Measurements from ENCODE around the gene S100A3.

DNA sequence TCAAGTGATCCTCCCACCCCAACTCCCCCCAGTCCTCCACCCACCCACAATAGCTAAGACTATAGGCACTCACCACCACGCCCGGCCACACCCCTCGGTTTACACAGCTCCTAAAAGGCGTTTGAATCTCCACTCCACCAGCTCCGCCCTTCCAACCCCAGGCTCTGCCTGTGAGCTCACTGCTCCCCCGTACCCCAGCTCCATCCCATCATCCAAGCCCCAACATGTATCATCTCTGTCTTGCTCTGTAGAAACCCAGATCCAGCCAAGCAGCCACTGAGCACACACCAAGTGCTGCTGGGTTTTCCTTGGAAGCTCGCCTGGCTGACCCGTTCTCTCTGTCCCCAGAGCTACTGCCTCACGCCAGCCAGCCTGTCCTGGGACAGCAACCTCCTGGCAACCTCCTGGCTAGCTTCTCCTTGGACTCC, 28.6 kb upstream of the S100A3 start:
- TF ChIP-seq, protein P1, sequence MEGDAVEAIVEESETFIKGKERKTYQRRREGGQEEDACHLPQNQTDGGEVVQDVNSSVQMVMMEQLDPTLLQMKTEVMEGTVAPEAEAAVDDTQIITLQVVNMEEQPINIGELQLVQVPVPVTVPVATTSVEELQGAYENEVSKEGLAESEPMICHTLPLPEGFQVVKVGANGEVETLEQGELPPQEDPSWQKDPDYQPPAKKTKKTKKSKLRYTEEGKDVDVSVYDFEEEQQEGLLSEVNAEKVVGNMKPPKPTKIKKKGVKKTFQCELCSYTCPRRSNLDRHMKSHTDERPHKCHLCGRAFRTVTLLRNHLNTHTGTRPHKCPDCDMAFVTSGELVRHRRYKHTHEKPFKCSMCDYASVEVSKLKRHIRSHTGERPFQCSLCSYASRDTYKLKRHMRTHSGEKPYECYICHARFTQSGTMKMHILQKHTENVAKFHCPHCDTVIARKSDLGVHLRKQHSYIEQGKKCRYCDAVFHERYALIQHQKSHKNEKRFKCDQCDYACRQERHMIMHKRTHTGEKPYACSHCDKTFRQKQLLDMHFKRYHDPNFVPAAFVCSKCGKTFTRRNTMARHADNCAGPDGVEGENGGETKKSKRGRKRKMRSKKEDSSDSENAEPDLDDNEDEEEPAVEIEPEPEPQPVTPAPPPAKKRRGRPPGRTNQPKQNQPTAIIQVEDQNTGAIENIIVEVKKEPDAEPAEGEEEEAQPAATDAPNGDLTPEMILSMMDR (IDR thresholded peaks at IDR 0.05): no peak
- no peak for TF ChIP-seq POLR2A (IDR thresholded peaks at IDR 0.05)

All from right lobe of liver (tissue), 4 donors.